Kidney epithelial cell (primary cell): ENCODE measurements around the gene GFPT2. TPM values are rescaled to one million over a fixed set of nuclear protein-coding genes. Genes with fewer than 3 reads are reported as not detected.
A peak's percentile ranks its signal among the peaks of the same experiment; 100 is the strongest.

Source experiments
- DNase-seq: peaks from one replicate; pipeline ENCODE4 v3.0.0-alpha.2; 2010; ENCODE audit warnings: low read depth
- H3K27me3 ChIP-seq: 2 replicates; pipeline ENCODE4 v1.6.0; 2011; ENCODE audit warnings: low read length; ENCODE audit not compliant: control insufficient read depth, insufficient read depth
- H3K36me3 ChIP-seq: 2 replicates; pipeline ENCODE4 v1.5.1; 2011; ENCODE audit warnings: low read length; ENCODE audit not compliant: control insufficient read depth, insufficient read depth
- H3K4me3 ChIP-seq: 2 replicates; pipeline ENCODE4 v1.5.1; 2011; ENCODE audit warnings: low read depth, mild to moderate bottlenecking, control low read depth, low read length
- total RNA-seq: library from RNA; depleted of rRNA; stranded (reverse); fragments of >200 nt; gene quantifications from 2 replicates; pipeline ENCODE4 v1.2.3, GENCODE V29; 2015
- TF ChIP-seq, protein P1 (sequence below): IDR thresholded peaks from 2 replicates; pipeline ENCODE4 v1.5.1; 2011; ENCODE audit warnings: mild to moderate bottlenecking, moderate library complexity, low read length, control low read depth, inconsistent platforms; ENCODE audit not compliant: insufficient read depth, poor library complexity, severe bottlenecking

The GFPT2 gene
- total RNA-seq, 1 donor from 2014 or later, result 7.7 TPM

DNA sequence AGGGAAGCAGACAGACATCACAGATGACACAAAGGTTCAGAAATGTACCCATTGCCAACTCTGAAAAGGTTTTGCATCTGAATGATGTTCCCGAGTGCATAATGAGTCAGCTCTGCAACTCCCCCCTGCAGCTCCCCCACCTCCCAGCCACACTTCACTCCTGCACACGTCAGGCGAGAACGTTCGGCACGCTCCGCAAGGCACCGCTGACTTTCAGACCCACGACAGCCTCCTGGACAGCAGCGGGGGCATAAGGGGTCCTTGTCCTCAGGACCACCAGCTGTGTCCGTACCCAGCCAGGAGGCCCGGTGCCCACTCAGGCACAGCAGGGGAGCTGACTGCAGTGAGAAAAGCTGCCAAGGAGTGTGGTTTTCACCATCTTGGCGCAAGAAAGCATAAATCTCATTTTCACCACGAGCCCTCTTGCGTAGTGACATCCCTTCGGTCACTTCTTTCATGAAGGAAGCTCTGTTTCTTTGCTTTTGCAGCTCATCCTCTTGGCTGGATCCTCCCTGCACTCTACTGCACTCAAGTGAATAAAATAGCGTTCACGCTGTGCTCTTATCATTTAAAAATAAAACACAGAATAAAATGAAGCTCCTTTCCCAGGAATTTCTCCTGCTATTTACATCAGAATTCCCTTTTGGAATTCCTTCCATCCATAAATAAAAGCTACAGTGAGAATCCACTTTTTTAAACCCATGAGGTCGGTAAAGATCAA is 9.9 kb downstream of the GFPT2 start:
- no peaks in the 10 kb centered on the region for H3K36me3 ChIP-seq
- peaks cover under 1% of the 10 kb centered on the region for H3K27me3 ChIP-seq
- H3K4me3 ChIP-seq, result no peak overlapping the region
- TF ChIP-seq, protein P1, sequence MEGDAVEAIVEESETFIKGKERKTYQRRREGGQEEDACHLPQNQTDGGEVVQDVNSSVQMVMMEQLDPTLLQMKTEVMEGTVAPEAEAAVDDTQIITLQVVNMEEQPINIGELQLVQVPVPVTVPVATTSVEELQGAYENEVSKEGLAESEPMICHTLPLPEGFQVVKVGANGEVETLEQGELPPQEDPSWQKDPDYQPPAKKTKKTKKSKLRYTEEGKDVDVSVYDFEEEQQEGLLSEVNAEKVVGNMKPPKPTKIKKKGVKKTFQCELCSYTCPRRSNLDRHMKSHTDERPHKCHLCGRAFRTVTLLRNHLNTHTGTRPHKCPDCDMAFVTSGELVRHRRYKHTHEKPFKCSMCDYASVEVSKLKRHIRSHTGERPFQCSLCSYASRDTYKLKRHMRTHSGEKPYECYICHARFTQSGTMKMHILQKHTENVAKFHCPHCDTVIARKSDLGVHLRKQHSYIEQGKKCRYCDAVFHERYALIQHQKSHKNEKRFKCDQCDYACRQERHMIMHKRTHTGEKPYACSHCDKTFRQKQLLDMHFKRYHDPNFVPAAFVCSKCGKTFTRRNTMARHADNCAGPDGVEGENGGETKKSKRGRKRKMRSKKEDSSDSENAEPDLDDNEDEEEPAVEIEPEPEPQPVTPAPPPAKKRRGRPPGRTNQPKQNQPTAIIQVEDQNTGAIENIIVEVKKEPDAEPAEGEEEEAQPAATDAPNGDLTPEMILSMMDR, result no peak
- DNase-seq, result peak; percentile 32

DNA sequence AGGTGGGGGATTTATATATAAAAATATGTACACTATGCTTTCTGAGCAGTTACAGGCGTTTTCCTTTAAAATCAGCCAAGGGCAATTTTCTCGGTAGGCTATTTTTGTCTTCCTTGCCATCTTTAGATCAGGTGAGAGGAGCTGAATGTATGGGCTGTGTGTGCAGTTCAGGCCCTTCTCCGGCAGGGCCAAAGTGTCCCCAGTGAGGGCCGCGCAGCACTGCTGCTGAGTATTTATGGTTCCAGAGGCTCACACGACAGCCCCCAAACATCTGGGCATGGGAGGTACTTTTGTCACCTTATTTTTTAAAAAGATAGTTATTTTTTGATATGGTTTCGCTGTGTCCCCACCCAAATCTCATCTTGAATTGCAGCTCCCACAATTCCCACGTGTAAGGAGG is 11.5 kb downstream of the GFPT2 start:
- Histone ChIP-seq H3K27me3 (no peaks in the 10 kb centered on the region), H3K4me3 (no peak overlapping the region), H3K36me3 (no peaks in the 10 kb centered on the region)
- no peak for DNase-seq
- TF ChIP-seq, protein P1, result no peak

DNA sequence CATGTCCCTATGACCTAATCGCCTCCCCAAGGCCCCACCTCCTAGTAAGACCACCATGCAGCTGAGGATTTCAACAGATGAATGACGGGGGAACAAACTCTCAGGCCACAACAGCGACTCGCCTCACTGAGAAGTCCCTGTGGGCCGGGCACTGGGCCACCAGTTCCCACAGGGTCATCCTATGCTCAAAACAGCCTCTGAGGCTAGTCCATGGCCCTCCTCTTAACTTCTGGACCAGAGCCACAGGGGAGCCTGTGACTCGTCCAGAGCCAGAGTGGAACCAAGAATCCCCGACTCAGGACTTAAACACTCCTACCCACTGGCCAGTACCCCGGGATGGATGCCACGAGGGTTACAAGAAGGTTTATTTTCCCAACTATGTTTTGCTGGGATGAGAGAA is 12.3 kb downstream of the GFPT2 start:
- Histone ChIP-seq H3K36me3 (no peaks in the 10 kb centered on the region), H3K27me3 (no peaks in the 10 kb centered on the region), H3K4me3 (no peak overlapping the region)
- TF ChIP-seq, protein P1, result no peak
- no peak for DNase-seq

DNA sequence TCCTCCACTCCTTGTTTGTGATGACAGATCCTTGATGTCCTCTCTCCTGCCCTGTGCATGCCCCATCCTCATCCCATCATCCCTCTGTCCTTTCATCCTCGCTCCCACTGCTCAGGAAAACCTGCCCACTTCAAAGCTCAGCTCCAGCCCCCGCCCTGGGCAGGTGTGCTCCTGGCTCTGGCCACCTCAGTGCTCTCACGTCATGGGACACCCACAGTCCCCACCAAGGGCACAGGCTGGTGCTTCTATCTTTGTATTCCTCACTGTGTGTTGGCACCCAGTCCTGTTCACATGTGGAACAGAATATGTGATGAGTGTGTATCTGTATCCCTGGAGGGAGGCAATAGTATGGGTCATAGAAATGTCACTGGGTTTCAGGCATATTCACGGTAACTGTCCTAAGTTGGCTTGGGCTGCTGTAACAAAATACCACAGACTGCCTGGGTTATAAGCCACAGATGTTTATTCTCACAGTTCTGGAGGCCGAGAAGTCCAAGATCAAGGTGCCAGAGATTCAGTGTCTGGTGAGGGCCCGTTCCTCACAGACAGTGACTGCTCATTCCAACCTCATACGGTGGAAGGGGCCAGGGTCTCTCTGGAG is 13.5 kb downstream of the GFPT2 start:
- Histone ChIP-seq H3K4me3 (no peak overlapping the region), H3K36me3 (no peaks in the 10 kb centered on the region), H3K27me3 (no peaks in the 10 kb centered on the region)
- TF ChIP-seq, protein P1, result no peak
- DNase-seq, result no peak

DNA sequence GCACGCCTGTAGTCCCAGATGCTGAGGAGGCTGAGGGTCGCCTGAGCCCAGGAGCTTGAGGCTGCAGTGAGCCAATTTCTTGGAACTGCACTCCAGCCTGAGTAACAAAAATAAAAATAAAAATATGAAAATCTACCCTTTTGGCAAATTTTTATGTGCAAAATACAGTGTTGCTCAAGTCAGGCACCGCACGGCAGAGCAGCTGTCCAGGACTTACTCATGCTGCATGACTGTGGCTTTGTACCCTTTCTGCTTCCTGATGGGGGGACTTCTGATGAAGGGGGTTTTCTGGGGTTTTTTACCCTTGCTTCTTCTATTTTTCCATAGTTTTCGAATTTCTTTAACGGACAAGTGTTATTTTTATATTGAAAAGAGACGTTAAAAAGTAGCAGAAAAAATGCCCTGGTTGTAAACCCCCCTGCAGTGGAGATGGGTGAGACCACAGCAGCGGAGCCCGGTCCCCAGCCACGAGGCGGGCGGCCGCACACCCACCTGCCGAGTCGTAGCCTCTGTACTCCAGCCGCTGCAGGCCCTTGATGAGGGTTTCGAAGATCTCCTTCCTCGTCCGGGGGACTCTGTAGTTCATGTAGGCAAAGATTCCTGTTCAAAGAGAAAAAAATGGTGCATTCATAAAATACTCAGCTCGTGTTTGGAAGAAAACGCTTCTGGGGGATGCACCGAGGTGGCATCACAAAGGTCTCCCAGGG is 15.0 kb downstream of the GFPT2 start:
- TF ChIP-seq, protein P1, result no peak
- no peaks in the 10 kb centered on the region for H3K27me3 ChIP-seq
- H3K36me3 ChIP-seq, result no peaks in the 10 kb centered on the region
- H3K4me3 ChIP-seq, result no peak overlapping the region
- no peak for DNase-seq
